IMR-90 (cell line): Measurements from ENCODE around the gene ZNF675. TPM values are rescaled to one million over a fixed set of nuclear protein-coding genes. Genes with fewer than 3 reads are reported as not detected.

ENCODE experiments used
- ATAC-seq: fragments of 200-7000 bp; cut with Tn5 transposase; 2 replicates; pipeline ENCODE4 v1.9.1; 2020; ENCODE audit warnings: low read depth, mild to moderate bottlenecking, moderate library complexity
- BruUV-seq: library from RNA; stranded (reverse); fragments of 400-500 nt; replicated peaks from 2 replicates; lab custom pipeline; 2021; lab: Mats Ljungman, UMichigan
- CTCF ChIA-PET: fragments of 300-600 bp; formaldehyde crosslinking; extraction: SDS; loops from one replicate; lab custom pipeline; 2021; ENCODE audit warnings: antibody characterized with exemption; lab: Yijun Ruan, JAX
- POLR2A ChIA-PET: fragments of 300-600 bp; sonication (Branson Sonifier 250); formaldehyde crosslinking; loops from one replicate; lab custom pipeline; 2022; ENCODE audit warnings: antibody characterized with exemption; ENCODE audit not compliant: unreplicated experiment; lab: Charles Lee
- DNase-seq: peaks from one replicate; pipeline ENCODE4 v3.0.0; 2013
- H2AFZ ChIP-seq: replicated peaks from 2 replicates; pipeline ENCODE3; 2013; ENCODE audit warnings: low read length, mild to moderate bottlenecking; ENCODE audit not compliant: poor library complexity
- H2AK5ac ChIP-seq: 2 replicates; pipeline ENCODE4 v1.6.1; 2013; ENCODE audit warnings: low read depth, low read length, inconsistent platforms
- H2AK9ac ChIP-seq: replicated peaks from 2 replicates; pipeline ENCODE3; 2013; ENCODE audit warnings: mild to moderate bottlenecking, low read depth, low read length, moderate library complexity; ENCODE audit not compliant: poor library complexity
- H2BK120ac ChIP-seq: 2 replicates; pipeline ENCODE4 v1.6.1; 2013; ENCODE audit warnings: low read depth, low read length, inconsistent platforms
- H2BK15ac ChIP-seq: 3 replicates; pipeline ENCODE4 v1.6.1; 2013; ENCODE audit warnings: low read depth, low read length, inconsistent platforms
- H2BK20ac ChIP-seq: 2 replicates; pipeline ENCODE4 v1.6.1; 2013; ENCODE audit warnings: low read depth, mild to moderate bottlenecking, inconsistent platforms, low read length, moderate library complexity
- H2BK5ac ChIP-seq: 2 replicates; pipeline ENCODE4 v1.6.1; 2013; ENCODE audit warnings: mild to moderate bottlenecking, low read depth, low read length, inconsistent platforms; ENCODE audit not compliant: poor library complexity, severe bottlenecking
- H3K14ac ChIP-seq: replicated peaks from 2 replicates; pipeline ENCODE4 v1.6.1; 2013; ENCODE audit warnings: low read depth, low read length, inconsistent platforms
- H3K18ac ChIP-seq: 2 replicates; pipeline ENCODE4 v1.6.1; 2013; ENCODE audit warnings: low read depth, low read length, control low read depth
- H3K23ac ChIP-seq: 2 replicates; pipeline ENCODE4 v1.6.1; 2013; ENCODE audit warnings: low read depth, low read length, inconsistent platforms
- H3K27ac ChIP-seq: 2 replicates; pipeline ENCODE4 v1.5.1; 2013; ENCODE audit warnings: mild to moderate bottlenecking, control low read depth, low read length; ENCODE audit not compliant: insufficient read depth
- H3K27me3 ChIP-seq: 2 replicates; pipeline ENCODE4 v1.6.1; 2013; ENCODE audit warnings: low read length; ENCODE audit not compliant: control insufficient read depth, insufficient read depth
- H3K36me3 ChIP-seq: 2 replicates; pipeline ENCODE4 v1.6.1; 2013; ENCODE audit warnings: low read length, mixed read lengths; ENCODE audit not compliant: control insufficient read depth, insufficient read depth
- H3K4ac ChIP-seq: 2 replicates; pipeline ENCODE4 v1.6.1; 2013; ENCODE audit warnings: low read depth, low read length, inconsistent platforms
- H3K4me1 ChIP-seq: 2 replicates; pipeline ENCODE4 v1.6.1; 2013; ENCODE audit warnings: low read length, mixed read lengths; ENCODE audit not compliant: control insufficient read depth, insufficient read depth
- H3K4me2 ChIP-seq: 2 replicates; pipeline ENCODE4 v1.6.1; 2013; ENCODE audit warnings: low read depth, mild to moderate bottlenecking, control low read depth, low read length, moderate library complexity
- H3K4me3 ChIP-seq: 2 replicates; pipeline ENCODE4 v1.5.1; 2013; ENCODE audit warnings: low read depth, mild to moderate bottlenecking, control low read depth, low read length, moderate library complexity; ENCODE audit not compliant: insufficient read depth
- H3K56ac ChIP-seq: 2 replicates; pipeline ENCODE4 v1.6.1; 2013; ENCODE audit warnings: low read length, inconsistent platforms; ENCODE audit not compliant: insufficient read depth; ENCODE audit errors: extremely low read depth
- H3K79me1 ChIP-seq, 2 experiments: 2 replicates each; pipeline ENCODE4 v1.6.1; 2013; ENCODE audit warnings: low read length in 2 of 2, inconsistent platforms in 1 of 2, low read depth in 1 of 2
- H3K9ac ChIP-seq: 2 replicates; pipeline ENCODE4 v1.6.1; 2013; ENCODE audit warnings: low read depth, low read length, control low read depth
- H3K9me1 ChIP-seq: 2 replicates; pipeline ENCODE4 v1.6.1; 2013; ENCODE audit warnings: low read length, inconsistent platforms; ENCODE audit not compliant: insufficient read depth
- H3K9me3 ChIP-seq: 2 replicates; pipeline ENCODE4 v1.6.1; 2013; ENCODE audit warnings: low read length; ENCODE audit not compliant: control insufficient read depth, insufficient read depth
- H4K20me1 ChIP-seq: 2 replicates; pipeline ENCODE4 v1.6.1; 2013; ENCODE audit warnings: low read length, inconsistent platforms; ENCODE audit not compliant: insufficient read depth
- H4K5ac ChIP-seq: 2 replicates; pipeline ENCODE4 v1.6.1; 2013; ENCODE audit warnings: mild to moderate bottlenecking, low read depth, low read length, control low read depth
- H4K8ac ChIP-seq, 2 experiments: 2 replicates each; pipeline ENCODE4 v1.6.1; 2013; ENCODE audit warnings: low read depth in 2 of 2, low read length in 2 of 2, control low read depth in 1 of 2, inconsistent platforms in 1 of 2
- H4K91ac ChIP-seq: 2 replicates; pipeline ENCODE4 v1.6.1; 2013; ENCODE audit warnings: low read depth, low read length, inconsistent platforms; ENCODE audit not compliant: insufficient read depth
- BHLHE40 ChIP-seq: fragments of 150-350 bp; IDR thresholded peaks from 2 replicates; pipeline ENCODE4 v1.6.1; 2016; ENCODE audit warnings: mild to moderate bottlenecking, low read depth, low read length
- CEBPB ChIP-seq: IDR thresholded peaks from 2 replicates; pipeline ENCODE4 v1.6.1; 2012; ENCODE audit warnings: low read depth, low read length, improper control_type of control experiment
- CHD1 ChIP-seq: IDR thresholded peaks from 2 replicates; pipeline ENCODE4 v1.6.1; 2012; ENCODE audit warnings: low read depth, low read length, improper control_type of control experiment
- ELK1 ChIP-seq: fragments of 150-350 bp; IDR thresholded peaks from 2 replicates; pipeline ENCODE4 v1.6.1; 2016; ENCODE audit warnings: low read depth, mild to moderate bottlenecking, low read length, moderate library complexity, borderline replicate concordance
- FOS ChIP-seq: fragments of 150-350 bp; IDR thresholded peaks from 2 replicates; pipeline ENCODE4 v1.6.1; 2016; ENCODE audit warnings: low read depth, low read length
- MXI1 ChIP-seq: IDR thresholded peaks from 2 replicates; pipeline ENCODE4 v1.6.1; 2012; ENCODE audit warnings: low read depth, mild to moderate bottlenecking, low read length, moderate library complexity, borderline replicate concordance
- RAD21 ChIP-seq: IDR thresholded peaks from 2 replicates; pipeline ENCODE4 v1.6.1; 2012; ENCODE audit warnings: low read length, improper control_type of control experiment
- SMC3 ChIP-seq: fragments of 150-350 bp; IDR thresholded peaks from 2 replicates; pipeline ENCODE4 v1.6.1; 2016; ENCODE audit warnings: low read depth, mild to moderate bottlenecking, antibody characterized with exemption, low read length, moderate library complexity
- WGBS, 2 experiments: methylation state at CpG; one replicate each; pipeline versions ENCODE4 v1.1.5 to v1.1.7; 2013; ENCODE audit warnings: missing lambda C conversion rate in 2 of 2; ENCODE audit not compliant: insufficient read length in 1 of 2; ENCODE audit errors: extremely low coverage in 2 of 2; 5-methylcytosine and 5-hydroxymethylcytosine counted together
- dilution Hi-C: fragments of 300-500 bp; cut with HindIII; formaldehyde crosslinking; loops from one replicate; pipeline ENCODE4 v1.14.3; 2018; ENCODE audit warnings: low sequenced_read_pairs; ENCODE audit not compliant: unreplicated experiment
- in situ Hi-C: fragments of 300-500 bp; cut with MboI; formaldehyde crosslinking; loops from 3 replicates; pipeline ENCODE4 v1.14.3; 2019; ENCODE audit warnings: low sequenced_read_pairs, inconsistent platforms, mixed read lengths
- intact Hi-C: fragments of 100-400 bp; cut with micrococcal nuclease; formaldehyde crosslinking; loops from 2 replicates; pipeline ENCODE4 v1.10.0; 2022
- polyA plus RNA-seq, 3 experiments: library from polyadenylated mRNA; depleted of rRNA; stranded (reverse); fragments of >200 nt; gene quantifications; 2 replicates each; pipeline ENCODE4 v1.2.3, GENCODE V29; 2012; ENCODE audit warnings: low replicate concordance in 1 of 3
- total RNA-seq: library from RNA; depleted of rRNA; stranded (reverse); fragments of >200 nt; gene quantifications from 2 replicates; pipeline ENCODE4 v1.2.3, GENCODE V29; 2012

Gene ZNF675
- total and polyA plus RNA-seq, 2 of the 4 experiments (the other 2 are of a cell fraction): 2.5 to 11.1 TPM

GRCh38 chr19:23706657-23707056 lies 19.6 kb upstream of the ZNF675 start:
- H4K20me1 ChIP-seq: no peaks in the 10 kb centered on the region
- no peaks in the 10 kb centered on the region for H3K36me3 ChIP-seq
- H3K27me3 ChIP-seq: no peaks in the 10 kb centered on the region
- H3K23ac ChIP-seq: no peak overlapping the region
- no peak overlapping the region for H2AFZ ChIP-seq
- H3K4me2 ChIP-seq: no peak overlapping the region
- TF ChIP-seq RAD21 (no peak), BHLHE40 (no peak), SMC3 (no peak), CEBPB (no peak), FOS (no peak), CHD1 (no peak), ELK1 (no peak), MXI1 (no peak)
- H2BK120ac ChIP-seq: no peak overlapping the region
- no peak overlapping the region for H4K8ac ChIP-seq
- no peak overlapping the region for H3K4me3 ChIP-seq
- no peaks in the 10 kb centered on the region for H3K4me1 ChIP-seq
- CTCF ChIA-PET: no interaction called here
- H2BK15ac ChIP-seq: no peak overlapping the region
- H3K14ac ChIP-seq: no peak overlapping the region
- H3K9ac ChIP-seq: no peak overlapping the region
- no peak overlapping the region for H3K4ac ChIP-seq
- no peak overlapping the region for H4K91ac ChIP-seq
- WGBS, 2 experiments: no CpG with 5 or more reads among the region's 1 CpG
- no peak overlapping the region for H3K18ac ChIP-seq
- intact Hi-C loops: no loop called here
- dilution Hi-C loops: no loop called here
- no peaks in the 10 kb centered on the region for H3K9me1 ChIP-seq
- H2BK20ac ChIP-seq: no peak overlapping the region
- H3K27ac ChIP-seq: no peak overlapping the region
- ATAC-seq: no peak
- no peak overlapping the region for H4K5ac ChIP-seq
- H3K79me1 ChIP-seq: no peaks in the 10 kb centered on the region
- BruUV-seq: no TSS peak
- POLR2A ChIA-PET: no interaction called here
- in situ Hi-C loops: no loop called here
- no peak overlapping the region for H2AK5ac ChIP-seq
- no peak overlapping the region for H3K56ac ChIP-seq
- H2AK9ac ChIP-seq: no peak overlapping the region
- no peak overlapping the region for H2BK5ac ChIP-seq
- H3K9me3 ChIP-seq: no peaks in the 10 kb centered on the region; the same call in 1 of the 2 replicates
- DNase-seq: no peak
